ENCODE data around the gene GRM8.
"Not testable (repeated sequence)": the region's sequence is repeated elsewhere in the genome, so short reads cannot be mapped to it uniquely, and the experiment has no call there.

GRM8 gene

DNA sequence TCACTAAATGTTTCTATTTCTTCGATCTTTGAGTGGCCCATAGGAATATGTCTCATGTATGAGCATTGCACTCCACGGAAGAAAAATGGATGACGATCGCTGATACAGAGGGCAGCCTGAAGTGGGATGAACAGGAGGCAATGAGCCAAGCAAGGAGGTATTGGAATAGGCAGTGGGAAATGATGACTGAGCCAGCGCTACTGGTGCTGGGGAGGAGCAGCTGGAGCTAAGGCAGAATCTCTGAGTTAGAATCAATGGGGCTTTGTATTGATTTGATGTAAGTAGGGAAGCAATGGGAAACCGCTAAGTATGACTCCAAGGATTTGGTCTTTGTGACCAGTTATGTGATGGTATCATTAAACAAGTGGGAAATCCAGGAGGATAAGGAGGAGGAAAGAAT lies 345.1 kb downstream of the GRM8 start:
- not testable (repeated sequence) for DNase-seq

- DNase-seq = not testable (repeated sequence)
These were observed 347.5 kb downstream of the GRM8 start for GRCh38 chr7:126905255-126905654.

- DNase-seq = not testable (repeated sequence)
These were observed 351.5 kb downstream of the GRM8 start for GRCh38 chr7:126901041-126901765.

DNA sequence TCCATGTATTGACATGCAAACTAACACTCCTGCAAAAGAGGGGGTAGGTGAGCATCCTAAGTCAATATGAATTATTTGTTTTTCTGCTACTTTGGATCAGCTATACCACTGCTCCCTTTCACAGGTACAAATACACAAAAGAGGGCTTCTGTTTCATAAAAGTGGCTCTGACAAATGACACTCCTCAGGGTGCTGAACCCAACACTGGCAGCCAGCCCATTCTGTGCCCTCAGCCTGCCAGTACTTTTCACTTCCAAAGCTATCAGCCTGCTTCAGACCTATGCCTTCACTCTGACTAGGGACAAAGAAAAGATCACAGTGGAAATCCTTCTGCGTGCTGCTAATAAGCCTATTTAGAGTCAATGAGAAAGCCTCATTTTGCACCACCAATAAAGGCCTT lies 364.8 kb downstream of the GRM8 start:
- DNase-seq = not testable (repeated sequence)

DNA sequence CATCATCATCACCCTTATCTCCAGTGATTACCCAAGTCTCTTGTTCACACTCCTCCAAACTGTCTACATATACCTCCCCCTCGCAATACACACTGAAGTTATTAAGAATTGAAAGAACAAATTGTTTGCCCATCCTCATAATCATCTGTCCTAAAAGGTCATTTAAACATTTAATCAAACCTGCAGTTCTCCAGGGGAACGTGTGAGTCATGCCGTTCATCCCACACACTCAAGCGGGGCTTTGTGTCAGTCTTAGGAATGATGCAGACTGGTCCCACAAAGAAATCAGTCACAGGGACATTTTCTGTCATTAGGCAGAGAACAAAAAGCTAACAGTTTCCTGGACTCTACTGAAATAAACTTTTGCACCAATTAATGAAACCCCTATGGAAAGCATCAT lies 365.2 kb downstream of the GRM8 start:
- not testable (repeated sequence) for DNase-seq

DNA sequence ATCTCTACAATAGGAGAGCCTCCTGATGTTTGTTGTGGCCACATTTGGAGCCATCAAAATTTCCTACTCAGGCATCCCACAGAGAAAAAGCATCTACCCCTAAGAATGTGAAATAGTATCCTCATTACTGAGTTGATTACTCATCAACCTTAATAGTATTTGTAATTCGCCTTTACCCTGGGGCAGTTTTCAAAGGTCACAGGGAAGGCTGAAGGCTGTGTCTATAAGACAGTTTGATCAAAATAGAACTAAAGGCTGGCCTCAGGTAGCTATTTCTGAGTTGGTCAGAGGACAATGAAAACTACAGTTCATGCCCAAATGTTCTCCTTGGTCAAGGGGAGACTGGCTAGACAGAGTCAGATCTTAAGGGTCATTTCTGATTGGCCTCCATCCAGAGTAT lies 370.0 kb downstream of the GRM8 start:
- not testable (repeated sequence) for DNase-seq

DNA sequence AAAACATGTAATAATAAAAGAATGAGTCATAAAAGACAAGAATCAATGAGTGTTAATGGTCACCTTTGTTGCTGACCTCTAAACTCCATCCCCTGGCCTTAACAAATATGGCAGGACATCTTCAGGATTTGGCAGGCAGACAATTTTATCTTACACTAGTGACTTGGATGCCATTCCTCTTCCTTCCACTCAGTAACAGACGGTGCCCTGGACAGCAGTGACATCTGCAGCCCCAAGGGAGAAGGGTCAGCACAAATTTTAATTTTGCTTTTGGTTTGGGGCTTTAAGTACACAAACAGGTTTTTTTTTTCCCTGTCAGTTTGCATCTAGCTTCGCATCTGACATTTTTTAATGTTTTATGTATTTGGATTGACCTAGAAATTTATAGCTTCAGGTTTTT lies 370.8 kb downstream of the GRM8 start:
- DNase-seq = not testable (repeated sequence)

GRCh38 chr7:126881315-126881714 lies 371.4 kb downstream of the GRM8 start:
- no peak for DNase-seq

- DNase-seq = not testable (repeated sequence)
These were observed 376.2 kb downstream of the GRM8 start for GRCh38 chr7:126876536-126876935.

DNA sequence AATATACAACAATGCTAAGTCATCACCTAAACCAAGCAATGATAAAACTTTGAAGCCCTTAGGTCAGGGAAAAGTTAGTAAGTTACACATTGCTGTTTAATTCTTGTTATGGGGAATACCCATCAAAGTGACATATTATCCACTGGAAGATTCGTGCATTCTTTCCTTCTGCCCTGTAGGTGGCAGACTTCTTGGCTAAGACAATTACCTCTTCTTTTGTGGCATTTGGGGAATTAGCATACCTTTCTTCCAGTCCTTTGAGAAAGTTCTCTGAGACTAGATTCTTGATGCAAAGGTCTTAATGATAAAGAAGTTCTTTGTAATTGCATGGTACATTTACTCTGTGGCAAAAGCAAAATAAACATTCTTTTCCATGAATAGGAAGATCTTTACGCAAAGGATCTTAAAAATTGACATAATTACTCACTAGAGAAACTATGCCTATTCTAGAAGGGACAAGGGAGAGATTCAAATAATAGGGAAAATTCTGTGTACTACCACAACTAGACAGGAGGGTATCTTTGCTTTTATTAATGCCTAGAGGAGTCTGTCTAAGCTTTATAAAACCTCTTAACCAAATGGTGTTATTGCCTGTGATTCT lies 395.9 kb downstream of the GRM8 start:
- no peak for DNase-seq

- DNase-seq = no peak
These were observed 407.4 kb downstream of the GRM8 start for GRCh38 chr7:126845331-126845730.

DNA sequence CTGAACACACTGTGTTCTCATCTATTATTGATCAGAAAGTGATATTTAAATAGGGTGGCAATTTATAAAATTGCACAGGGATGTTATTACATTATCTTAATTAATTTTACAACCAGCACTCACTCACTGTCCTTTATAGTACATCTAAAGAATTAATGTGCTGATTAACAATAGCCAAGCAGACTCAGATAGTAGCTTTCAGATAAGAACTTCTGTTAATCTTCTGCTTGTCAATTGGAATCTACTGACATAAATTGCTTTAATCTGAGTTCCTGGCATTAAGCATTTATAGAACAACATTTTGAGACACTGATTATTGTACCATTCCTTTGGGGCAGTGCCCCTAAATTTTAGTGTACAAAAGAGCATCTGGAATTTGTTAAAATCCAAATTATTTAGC lies 408.9 kb downstream of the GRM8 start:
- no peak for DNase-seq

DNA sequence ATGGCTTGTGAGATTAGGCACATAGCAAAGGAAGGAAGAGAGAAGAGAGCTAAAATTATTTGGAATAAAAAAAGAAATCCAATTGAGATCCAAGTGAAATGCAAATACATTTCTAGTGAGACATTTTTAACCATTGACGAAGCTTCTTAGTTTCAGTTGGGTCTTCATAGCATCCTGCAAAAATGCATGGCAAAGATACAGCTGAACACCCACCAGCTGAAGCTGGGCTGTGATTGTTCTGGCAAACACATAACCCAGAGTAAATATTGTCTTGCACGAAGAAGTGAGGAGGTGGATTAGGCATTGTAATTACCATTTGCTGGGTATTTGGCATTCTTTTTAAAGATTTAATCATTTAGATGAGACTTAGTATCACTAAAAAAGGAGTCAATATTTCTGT lies 409.4 kb downstream of the GRM8 start:
- no peak for DNase-seq

GRCh38 chr7:126842451-126842850 lies 410.3 kb downstream of the GRM8 start:
- no peak for DNase-seq

GRCh38 chr7:126840869-126841268 lies 411.9 kb downstream of the GRM8 start:
- DNase-seq = no peak

- no peak for DNase-seq
These were observed 413.1 kb downstream of the GRM8 start for GRCh38 chr7:126839624-126840023.

DNA sequence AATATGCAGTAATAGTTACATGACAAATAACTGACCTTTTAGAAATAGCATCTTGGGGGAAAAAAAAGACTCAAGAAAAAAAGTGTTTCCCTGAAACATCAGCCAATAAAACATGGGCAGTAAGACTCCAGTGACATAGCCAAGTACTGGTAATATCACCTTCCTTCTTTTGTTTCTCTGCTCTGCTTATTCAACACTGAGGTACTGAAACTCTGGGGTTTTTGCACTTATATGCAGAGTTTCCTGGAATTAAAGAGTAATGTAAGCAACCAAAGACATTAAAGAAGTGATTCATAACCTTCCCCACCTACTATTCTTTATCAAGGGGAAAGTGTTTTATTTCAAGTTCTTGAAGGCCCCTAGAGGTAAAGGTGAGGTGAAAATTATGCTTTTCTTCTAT lies 414.5 kb downstream of the GRM8 start:
- no peak for DNase-seq

- not testable (repeated sequence) for DNase-seq
These were observed 421.5 kb downstream of the GRM8 start for GRCh38 chr7:126831241-126831640.

- DNase-seq = no peak
These were observed 431.8 kb downstream of the GRM8 start for GRCh38 chr7:126820925-126821324.

GRCh38 chr7:126819197-126819484 lies 433.6 kb downstream of the GRM8 start:
- no peak for DNase-seq

GRCh38 chr7:126818393-126819196 lies 434.1 kb downstream of the GRM8 start:
- DNase-seq = no peak

DNA sequence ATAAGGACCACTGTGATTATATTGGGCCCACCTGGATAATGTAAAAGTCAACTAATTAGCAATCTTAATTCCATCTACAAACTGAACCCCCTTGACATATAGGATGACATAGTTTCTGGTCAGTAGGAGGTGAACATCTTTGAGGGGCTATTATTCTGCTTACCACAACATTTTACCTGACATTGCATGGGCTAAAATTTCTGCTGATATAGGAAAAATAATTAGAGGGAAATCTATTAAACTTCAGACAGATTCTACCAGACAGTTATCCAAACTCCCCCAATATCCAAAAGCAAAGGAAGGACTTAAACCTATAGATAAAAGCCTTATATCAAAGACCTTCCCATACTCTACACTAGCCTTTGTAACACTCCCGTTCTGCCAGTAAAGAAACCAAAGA lies 443.6 kb downstream of the GRM8 start:
- no peak for DNase-seq

GRCh38 chr7:126806614-126807013 lies 446.1 kb downstream of the GRM8 start:
- DNase-seq = no peak

GRCh38 chr7:126805351-126805750 lies 447.4 kb downstream of the GRM8 start:
- no peak for DNase-seq
